Liver (tissue), 9 donors: ENCODE results near the gene RAB14. TPM values are rescaled to one million over a fixed set of nuclear protein-coding genes. Genes with fewer than 3 reads are reported as not detected.

ENCODE experiments used
- DNase-seq: peaks from one replicate; pipeline ENCODE4 v3.0.0-alpha.2; 2017; ENCODE audit warnings: low spot score
- H3K27ac ChIP-seq, 2 donors: one replicate each; pipeline ENCODE4 v1.7.0; 2013; ENCODE audit warnings: inconsistent platforms in 2 of 2, low read length in 2 of 2, control low read depth in 1 of 2, low read depth in 1 of 2, mild to moderate bottlenecking in 1 of 2
- H3K27me3 ChIP-seq, 4 donors: one replicate each; pipeline versions ENCODE4 v1.6.1 to v1.7.0; 2013; ENCODE audit warnings: low read length in 3 of 4, inconsistent platforms in 1 of 4, mild to moderate bottlenecking in 1 of 4, moderate library complexity in 1 of 4; ENCODE audit not compliant: control insufficient read depth in 4 of 4, insufficient read depth in 4 of 4
- H3K36me3 ChIP-seq, 4 donors: one replicate each; pipeline versions ENCODE4 v1.6.1 to v1.7.0; 2013; ENCODE audit warnings: low read length in 3 of 4, mild to moderate bottlenecking in 3 of 4, low read depth in 1 of 4, moderate library complexity in 1 of 4; ENCODE audit not compliant: control insufficient read depth in 4 of 4, insufficient read depth in 3 of 4
- H3K4me1 ChIP-seq, 4 donors: one replicate each; pipeline versions ENCODE4 v1.6.1 to v1.7.0; 2013; ENCODE audit warnings: low read length in 3 of 4, mild to moderate bottlenecking in 3 of 4, moderate library complexity in 1 of 4; ENCODE audit not compliant: control insufficient read depth in 4 of 4, insufficient read depth in 4 of 4
- H3K4me3 ChIP-seq, 3 donors: one replicate each; pipeline versions ENCODE4 v1.6.1 to v1.7.0; 2013; ENCODE audit warnings: low read length in 3 of 3, control low read depth in 1 of 3, low read depth in 1 of 3, mild to moderate bottlenecking in 1 of 3
- H3K9ac ChIP-seq, 2 donors: one replicate each; pipeline ENCODE4 v1.7.0; 2013; ENCODE audit warnings: low read length in 2 of 2, mild to moderate bottlenecking in 2 of 2, moderate library complexity in 2 of 2, control low read depth in 1 of 2, low read depth in 1 of 2
- H3K9me3 ChIP-seq, 4 donors: one replicate each; pipeline versions ENCODE4 v1.6.1 to v1.7.0; 2013; ENCODE audit warnings: low read length in 3 of 4; ENCODE audit not compliant: control insufficient read depth in 4 of 4
- CTCF ChIP-seq: fragments of 150-350 bp; IDR thresholded peaks from 2 replicates; pipeline ENCODE4 v1.5.1; 2017; ENCODE audit warnings: improper control_type of control experiment, low read depth, low read length; ENCODE audit not compliant: missing input control
- EGR1 ChIP-seq, 2 donors: IDR thresholded peaks; 2 replicates each; pipeline ENCODE4 v1.6.1; 2016 to 2018; ENCODE audit warnings: antibody characterized with exemption in 2 of 2, low read depth in 2 of 2
- FOXA1 ChIP-seq: IDR thresholded peaks from 2 replicates; pipeline ENCODE4 v1.6.1; 2016; ENCODE audit warnings: antibody characterized with exemption
- FOXA2 ChIP-seq: IDR thresholded peaks from 2 replicates; pipeline ENCODE4 v1.6.1; 2016; ENCODE audit warnings: antibody characterized with exemption
- GABPA ChIP-seq, 2 donors: IDR thresholded peaks in 1 of 2; conservative IDR thresholded peaks in 1 of 2; 2 replicates each; pipeline ENCODE4 v1.6.1; 2016; ENCODE audit warnings: antibody characterized with exemption in 2 of 2, mild to moderate bottlenecking in 1 of 2, moderate library complexity in 1 of 2
- HNF4A ChIP-seq, 2 donors: conservative IDR thresholded peaks; 2 replicates each; pipeline ENCODE4 v1.6.1; 2016; ENCODE audit warnings: antibody characterized with exemption in 2 of 2, mild to moderate bottlenecking in 2 of 2
- HNF4G ChIP-seq: IDR thresholded peaks from 2 replicates; pipeline ENCODE4 v1.6.1; 2016; ENCODE audit warnings: antibody characterized with exemption
- JUND ChIP-seq, 2 donors: IDR thresholded peaks; 2 replicates each; pipeline ENCODE4 v1.6.1; 2016; ENCODE audit warnings: antibody characterized with exemption in 2 of 2
- MAX ChIP-seq: IDR thresholded peaks from 2 replicates; pipeline ENCODE4 v1.6.1; 2016; ENCODE audit warnings: antibody characterized with exemption
- NR2F2 ChIP-seq: IDR thresholded peaks from 2 replicates; pipeline ENCODE4 v1.6.1; 2016; ENCODE audit warnings: antibody characterized with exemption
- RAD21 ChIP-seq, 2 donors: IDR thresholded peaks; 2 replicates each; pipeline ENCODE4 v1.6.1; 2016; ENCODE audit warnings: antibody characterized with exemption in 2 of 2, mild to moderate bottlenecking in 2 of 2
- REST ChIP-seq: IDR thresholded peaks from 2 replicates; pipeline ENCODE4 v1.6.1; 2016; ENCODE audit warnings: antibody characterized with exemption, mild to moderate bottlenecking
- RXRA ChIP-seq, 2 donors: IDR thresholded peaks; 2 replicates each; pipeline ENCODE4 v1.6.1; 2017 to 2018; ENCODE audit warnings: antibody characterized with exemption in 2 of 2, mild to moderate bottlenecking in 1 of 2
- SP1 ChIP-seq: IDR thresholded peaks from 2 replicates; pipeline ENCODE4 v1.6.1; 2018; ENCODE audit warnings: antibody characterized with exemption, mild to moderate bottlenecking
- TAF1 ChIP-seq: conservative IDR thresholded peaks from 2 replicates; pipeline ENCODE4 v1.6.1; 2016; ENCODE audit warnings: antibody characterized with exemption, mild to moderate bottlenecking
- YY1 ChIP-seq: IDR thresholded peaks from 2 replicates; pipeline ENCODE4 v1.6.1; 2016; ENCODE audit warnings: antibody characterized with exemption, mild to moderate bottlenecking
- WGBS: extraction: QIAGEN DNeasy Blood & Tissue Kit; methylation state at CpG from one replicate; pipeline ENCODE4 v1.1.7; 2013; 5-methylcytosine and 5-hydroxymethylcytosine counted together
- polyA plus RNA-seq, 2 donors: library from polyadenylated mRNA; stranded (reverse) in 1 of 2; unstranded in 1 of 2; fragments of 200-250 nt in 1 of 2; fragments of >200 nt in 1 of 2; fragmentation: Nextera tagmentation in 1 of 2; extraction: Ambion mirVana in 1 of 2; gene quantifications; one replicate each; pipeline versions ENCODE4 v1.2.1 to v1.2.3, GENCODE V29; 2013 to 2015
- total RNA-seq, 2 donors: library from RNA; depleted of rRNA; stranded (reverse); fragments of >200 nt; gene quantifications; one replicate each; pipeline ENCODE4 v1.2.3, GENCODE V29; 2014
- TF ChIP-seq, protein P1 (sequence below): IDR thresholded peaks from 2 replicates; pipeline ENCODE4 v1.6.1; 2016; ENCODE audit warnings: antibody characterized with exemption
- TF ChIP-seq, protein P2 (sequence below): IDR thresholded peaks from 2 replicates; pipeline ENCODE4 v1.6.1; 2016; ENCODE audit warnings: antibody characterized with exemption
- donor health status: healthy.
- donor health status: healthy.
- donor health status: healthy.
- donor health status: healthy.
- donor health status: healthy.

Gene RAB14
- total and polyA plus RNA-seq, 4 donors, result 25.9 to 48.2 (median 36.5) TPM

DNA sequence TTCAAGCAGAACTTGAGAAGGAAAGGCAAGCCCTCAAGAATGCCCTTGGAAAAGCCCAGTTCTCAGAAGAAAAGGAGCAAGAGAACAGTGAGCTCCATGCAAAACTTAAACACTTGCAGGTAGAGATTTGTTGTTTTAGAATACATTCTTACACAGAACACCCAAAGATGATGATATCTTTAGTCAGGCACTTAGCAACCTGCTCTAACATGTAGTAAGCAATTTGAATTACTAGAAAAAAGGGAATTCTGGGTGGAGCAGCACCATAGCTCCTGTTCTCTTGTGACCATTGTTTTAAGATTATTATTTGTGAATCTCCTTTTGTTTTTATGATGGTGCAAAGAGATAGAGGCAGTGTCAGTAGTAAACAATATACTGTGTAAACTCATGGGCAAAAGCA, 63.1 kb downstream of the RAB14 start (continued):
- TF ChIP-seq EGR1 (IDR thresholded peaks at IDR 0.05; ENCODE audit: low read depth in 2 of 2), result no peak
- no peak for TF ChIP-seq TAF1
- TF ChIP-seq, protein P1, sequence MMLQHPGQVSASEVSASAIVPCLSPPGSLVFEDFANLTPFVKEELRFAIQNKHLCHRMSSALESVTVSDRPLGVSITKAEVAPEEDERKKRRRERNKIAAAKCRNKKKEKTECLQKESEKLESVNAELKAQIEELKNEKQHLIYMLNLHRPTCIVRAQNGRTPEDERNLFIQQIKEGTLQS, result no peak
- no peak for TF ChIP-seq GABPA (IDR thresholded peaks at IDR 0.05 in 1 of 2, conservative IDR thresholded peaks at IDR 0.05 in 1 of 2)
- no peak for TF ChIP-seq REST
- TF ChIP-seq FOXA1, result no peak

GRCh38 chr9:121135642-121136041, 66.0 kb downstream of the RAB14 start:
- no peak overlapping the region for H3K9ac ChIP-seq
- H3K27me3 ChIP-seq, result no peaks in the 10 kb centered on the region
- 95% methylated on average over 2 of the region's 2 CpGs for WGBS
- H3K4me3 ChIP-seq, result no peak overlapping the region
- H3K4me1 ChIP-seq, result peaks cover 0 to 2% (median 0%) of the 10 kb centered on the region in 4 donors
- H3K36me3 ChIP-seq, result peaks cover 2 to 7% (median 4%) of the 10 kb centered on the region in 4 donors
- no peak overlapping the region for H3K27ac ChIP-seq
- TF ChIP-seq MAX (no peak), RAD21 (IDR thresholded peaks at IDR 0.05) (no peak), NR2F2 (no peak), EGR1 (IDR thresholded peaks at IDR 0.05; ENCODE audit: low read depth in 2 of 2) (no peak), TAF1 (no peak), FOXA1 (no peak), REST (no peak), CTCF (no peak), FOXA2 (no peak), RXRA (IDR thresholded peaks at IDR 0.05) (no peak), HNF4G (no peak), SP1 (no peak), JUND (IDR thresholded peaks at IDR 0.05) (no peak), HNF4A (conservative IDR thresholded peaks at IDR 0.05) (no peak), GABPA (IDR thresholded peaks at IDR 0.05 in 1 of 2, conservative IDR thresholded peaks at IDR 0.05 in 1 of 2) (no peak), YY1 (no peak)
- TF ChIP-seq, protein P2, sequence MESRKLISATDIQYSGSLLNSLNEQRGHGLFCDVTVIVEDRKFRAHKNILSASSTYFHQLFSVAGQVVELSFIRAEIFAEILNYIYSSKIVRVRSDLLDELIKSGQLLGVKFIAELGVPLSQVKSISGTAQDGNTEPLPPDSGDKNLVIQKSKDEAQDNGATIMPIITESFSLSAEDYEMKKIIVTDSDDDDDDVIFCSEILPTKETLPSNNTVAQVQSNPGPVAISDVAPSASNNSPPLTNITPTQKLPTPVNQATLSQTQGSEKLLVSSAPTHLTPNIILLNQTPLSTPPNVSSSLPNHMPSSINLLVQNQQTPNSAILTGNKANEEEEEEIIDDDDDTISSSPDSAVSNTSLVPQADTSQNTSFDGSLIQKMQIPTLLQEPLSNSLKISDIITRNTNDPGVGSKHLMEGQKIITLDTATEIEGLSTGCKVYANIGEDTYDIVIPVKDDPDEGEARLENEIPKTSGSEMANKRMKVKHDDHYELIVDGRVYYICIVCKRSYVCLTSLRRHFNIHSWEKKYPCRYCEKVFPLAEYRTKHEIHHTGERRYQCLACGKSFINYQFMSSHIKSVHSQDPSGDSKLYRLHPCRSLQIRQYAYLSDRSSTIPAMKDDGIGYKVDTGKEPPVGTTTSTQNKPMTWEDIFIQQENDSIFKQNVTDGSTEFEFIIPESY, result no peak
- TF ChIP-seq, protein P1, result no peak
- no peaks in the 10 kb centered on the region for H3K9me3 ChIP-seq
- no peak for DNase-seq
